Stimulated activated CD8-positive, alpha-beta memory T cell treated with anti-CD3 and anti-CD28 coated beads, Interleukin-7, amount 100 ng/mL, for 1 hour (primary cell): Measurements from ENCODE around the gene PNRC1.
"Not testable (repeated sequence)": the region's sequence is repeated elsewhere in the genome, so short reads cannot be mapped to it uniquely, and the experiment has no call there.

Source experiments
- DNase-seq, 2 donors: peaks; one replicate each; pipeline ENCODE4 v3.0.0-alpha.2; 2020; ENCODE audit warnings: low read depth in 2 of 2

PNRC1 gene

DNA sequence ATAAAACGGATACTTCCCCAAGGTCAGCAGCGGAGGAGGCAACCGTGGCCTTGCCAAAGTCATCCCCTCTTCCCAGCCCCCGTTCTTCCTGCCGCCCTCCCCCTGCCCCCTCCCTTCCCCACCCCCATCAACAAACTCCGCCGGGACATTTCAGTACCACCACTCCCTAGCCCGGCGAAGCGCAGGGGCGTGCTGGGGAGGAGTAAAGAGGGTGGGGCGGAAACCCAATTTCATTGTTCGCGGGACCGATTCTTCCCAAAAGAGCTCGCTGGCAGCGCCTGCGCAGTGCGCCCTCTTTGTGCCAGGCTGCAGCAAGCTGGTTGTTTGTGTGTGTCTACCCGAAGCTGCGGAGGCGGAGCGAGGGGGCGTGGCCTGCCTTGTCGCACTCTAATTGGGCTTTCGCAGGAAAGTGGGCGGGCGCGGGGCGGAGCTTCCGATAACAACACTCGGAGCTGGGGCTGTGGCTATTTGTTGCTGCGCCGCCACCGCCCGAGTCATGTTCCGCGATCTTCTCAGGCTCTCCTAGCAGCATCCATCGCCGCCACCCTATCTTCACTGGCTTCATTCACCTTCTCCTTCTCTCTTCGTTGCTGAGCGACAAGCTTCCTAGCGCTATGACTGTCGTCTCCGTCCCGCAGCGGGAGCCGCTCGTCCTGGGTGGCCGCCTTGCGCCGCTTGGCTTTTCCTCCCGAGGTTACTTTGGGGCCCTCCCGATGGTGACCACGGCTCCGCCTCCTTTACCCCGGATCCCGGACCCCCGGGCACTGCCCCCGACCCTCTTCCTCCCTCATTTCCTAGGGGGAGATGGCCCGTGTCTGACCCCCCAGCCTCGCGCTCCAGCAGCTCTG is at the start of gene PNRC1:
TSS of gene PNRC1 (plus strand) at position 471 of the 848 bp plus-strand sequence. CDS start at position 615, 144 bp downstream.
- DNase-seq: peak; percentile 100

GRCh38 chr6:89032599-89032998 is 48.0 kb upstream of the PNRC1 start:
- DNase-seq: no peak

DNA sequence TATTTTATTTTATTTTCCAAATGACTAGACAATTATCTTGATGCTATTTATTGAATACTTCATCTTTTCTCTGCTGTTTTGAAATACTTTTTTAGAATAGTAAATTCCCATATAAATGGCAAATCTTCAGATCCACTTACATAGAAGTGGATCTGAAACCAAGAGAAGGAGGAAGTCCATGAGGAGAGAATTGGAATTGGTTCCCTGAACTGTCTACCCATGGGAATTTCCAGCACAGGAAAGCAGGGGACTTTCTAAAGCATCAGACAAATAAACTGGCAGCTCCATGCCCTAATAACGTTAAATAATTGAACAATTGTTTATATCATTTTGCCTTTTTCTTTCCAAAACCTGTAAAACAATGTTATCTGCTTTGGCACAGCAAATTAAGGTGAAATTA is 47.1 kb upstream of the PNRC1 start:
- DNase-seq: no peak

DNA sequence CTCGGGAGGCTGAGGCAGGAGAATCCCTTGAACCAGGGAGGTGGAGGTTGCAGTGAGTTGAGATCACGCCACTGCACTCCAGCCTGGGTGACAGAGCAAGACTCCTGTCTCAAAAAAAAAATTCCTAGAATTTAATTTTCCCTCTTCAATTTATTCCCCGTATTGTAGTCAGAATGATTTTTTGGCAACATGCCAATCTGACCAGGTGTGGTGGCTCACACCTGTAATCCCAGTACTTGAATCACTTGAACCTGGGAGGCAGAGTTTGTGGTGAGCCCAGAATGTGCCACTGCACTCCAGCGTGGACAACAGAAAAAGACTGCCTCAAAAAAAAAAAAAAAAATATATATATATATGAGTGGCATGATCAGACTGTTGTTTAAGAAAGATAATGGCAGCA is 46.4 kb upstream of the PNRC1 start:
- DNase-seq: not testable (repeated sequence)

DNA sequence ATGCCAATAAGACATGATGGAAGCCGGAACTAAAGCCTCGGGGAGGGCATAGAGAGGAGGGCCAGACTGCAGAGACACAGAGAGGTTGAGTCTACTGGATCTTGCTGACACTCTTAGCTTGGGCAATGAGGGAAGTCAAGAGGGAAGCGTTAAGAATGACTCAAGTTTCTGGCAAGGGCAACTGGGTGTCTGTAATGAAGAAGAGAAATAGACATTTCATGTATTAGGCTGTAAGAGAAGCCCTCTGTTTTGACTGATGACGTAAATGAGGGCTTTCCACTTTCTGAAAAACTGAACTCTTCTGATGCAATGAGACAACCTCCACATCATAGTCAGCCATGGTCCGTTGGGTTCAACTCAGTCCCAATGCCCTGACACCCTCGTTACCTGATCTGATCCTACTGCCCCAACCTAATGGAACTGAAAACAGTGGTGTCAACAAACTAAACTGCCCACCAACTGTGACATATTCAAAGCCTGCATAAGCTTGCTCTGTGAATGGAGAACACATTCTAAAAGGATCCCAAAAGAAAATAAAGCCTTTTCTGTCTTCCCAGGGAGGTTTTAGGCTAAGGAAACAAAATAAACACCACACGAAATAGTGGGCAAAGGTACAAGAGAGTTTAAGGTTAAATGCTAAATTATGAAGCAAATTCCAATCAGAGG is 45.8 kb upstream of the PNRC1 start:
- no peak for DNase-seq

DNA sequence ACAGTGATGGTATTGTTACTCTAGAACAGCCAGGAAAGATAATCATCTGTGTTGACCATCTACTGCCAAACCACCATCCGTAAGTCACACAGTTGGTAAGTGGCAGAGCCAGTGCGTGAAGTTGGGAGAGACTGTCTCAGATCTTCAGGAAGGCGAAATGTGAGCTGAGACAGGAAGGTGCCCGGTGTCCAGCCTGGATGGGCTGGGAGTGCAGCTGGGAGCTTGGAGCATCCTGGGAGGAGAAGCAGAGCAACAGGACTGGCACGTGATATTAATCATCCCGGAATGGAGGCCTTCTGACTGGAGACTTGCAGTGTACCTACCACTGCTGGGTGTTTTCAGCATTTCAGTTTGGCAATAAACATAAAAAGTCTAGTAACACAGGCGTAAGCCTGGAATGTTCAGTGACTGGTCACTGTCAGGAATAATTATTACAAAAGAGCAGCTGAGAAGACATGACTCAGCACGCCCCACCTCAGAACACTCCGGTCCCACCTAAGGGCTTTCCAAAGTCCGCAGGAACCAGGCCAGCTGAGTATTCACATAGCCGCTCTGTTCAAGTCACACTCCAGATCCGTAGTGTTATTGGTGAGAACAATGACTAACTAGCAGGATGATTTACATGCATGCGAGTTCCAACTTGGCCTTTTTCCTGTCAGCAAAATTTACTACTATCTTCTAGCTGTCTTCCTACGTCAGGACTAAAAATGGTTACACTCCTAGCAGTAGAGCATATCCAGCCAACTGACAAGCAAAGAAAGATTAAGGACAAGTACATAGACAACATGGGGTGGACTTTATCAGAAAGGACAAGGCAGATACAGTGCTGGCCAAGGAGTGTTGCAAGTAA is 45.1 kb upstream of the PNRC1 start:
- no peak for DNase-seq

- DNase-seq: no peak
These were observed 43.2 kb upstream of the PNRC1 start for GRCh38 chr6:89037141-89037900.

DNA sequence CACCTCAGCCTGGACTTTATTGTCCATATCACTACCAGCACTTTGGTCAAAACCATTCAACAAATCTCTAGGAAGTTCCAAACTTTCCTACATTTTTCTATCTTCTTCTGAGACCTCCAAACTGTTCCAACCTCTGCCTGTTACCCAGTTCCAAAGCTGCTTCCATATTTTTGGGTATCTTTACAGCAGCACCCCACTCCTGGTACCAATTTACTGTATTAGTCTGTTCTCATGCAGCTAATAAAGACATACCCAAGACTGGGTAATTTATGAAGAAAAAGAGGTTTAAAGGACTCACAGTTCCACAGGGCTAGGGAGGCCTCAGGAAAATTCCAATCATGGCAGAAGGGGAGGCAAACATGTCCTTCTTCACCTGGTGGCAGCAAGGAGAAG is 42.7 kb upstream of the PNRC1 start:
- not testable (repeated sequence) for DNase-seq

DNA sequence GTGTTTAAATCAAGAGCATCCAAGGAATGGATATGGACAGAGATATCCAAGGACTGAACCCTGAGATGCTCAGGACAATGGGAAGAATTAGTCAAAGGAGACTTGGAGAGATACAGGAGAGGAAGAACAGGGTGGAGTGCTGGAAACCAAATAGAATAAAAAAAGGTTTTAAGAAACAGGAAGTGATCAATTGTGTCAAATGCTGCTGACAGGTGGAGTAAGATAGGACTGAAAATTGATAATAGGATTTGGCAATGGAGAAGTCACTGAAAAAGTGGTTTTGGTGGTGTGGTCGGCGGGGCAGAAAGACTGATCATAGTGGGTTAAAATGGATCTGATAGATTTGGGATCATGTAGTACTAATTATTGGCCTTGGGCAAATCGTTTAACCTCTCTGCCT is 37.9 kb upstream of the PNRC1 start:
- no peak for DNase-seq

DNA sequence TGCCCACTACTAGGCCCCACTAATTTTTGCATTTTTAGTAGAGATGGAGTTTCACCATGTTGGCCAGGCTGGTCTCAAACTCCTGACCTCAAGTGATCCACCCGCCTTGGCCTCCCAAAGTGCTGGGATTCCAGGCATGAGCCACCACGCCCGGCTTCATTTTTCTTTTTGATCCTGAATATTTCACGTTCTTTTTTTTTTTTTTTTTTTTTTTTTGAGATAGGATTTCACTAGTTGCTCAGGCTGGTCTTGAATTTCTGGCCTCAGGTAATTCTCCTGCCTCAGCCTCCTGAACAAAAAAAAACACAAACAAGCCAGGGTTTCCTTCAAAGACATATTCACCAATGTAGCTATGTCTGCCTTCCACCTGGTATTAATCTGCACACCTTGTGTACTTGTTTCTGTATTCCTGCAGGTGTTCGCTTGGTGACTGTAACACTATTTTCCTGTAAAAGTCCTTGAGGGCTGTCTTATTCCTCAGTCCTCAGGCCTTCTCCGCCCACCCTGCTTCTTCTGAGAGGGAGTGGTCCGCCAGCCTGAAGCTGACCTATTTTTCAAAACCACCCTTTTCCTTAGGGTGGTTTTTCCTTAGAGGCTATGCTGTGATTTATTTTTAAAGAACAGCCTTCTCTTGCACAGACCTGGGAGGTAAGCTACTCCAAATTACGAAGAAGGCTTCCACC is 36.1 kb upstream of the PNRC1 start:
- no peak for DNase-seq

GRCh38 chr6:89045011-89045387 is 35.6 kb upstream of the PNRC1 start:
- no peak for DNase-seq

- no peak for DNase-seq
These were observed 35.0 kb upstream of the PNRC1 start for GRCh38 chr6:89045576-89045975.

GRCh38 chr6:89047473-89047872 is 33.1 kb upstream of the PNRC1 start:
- no peak for DNase-seq

GRCh38 chr6:89048288-89048923 is 32.1 kb upstream of the PNRC1 start:
- no peak for DNase-seq

DNA sequence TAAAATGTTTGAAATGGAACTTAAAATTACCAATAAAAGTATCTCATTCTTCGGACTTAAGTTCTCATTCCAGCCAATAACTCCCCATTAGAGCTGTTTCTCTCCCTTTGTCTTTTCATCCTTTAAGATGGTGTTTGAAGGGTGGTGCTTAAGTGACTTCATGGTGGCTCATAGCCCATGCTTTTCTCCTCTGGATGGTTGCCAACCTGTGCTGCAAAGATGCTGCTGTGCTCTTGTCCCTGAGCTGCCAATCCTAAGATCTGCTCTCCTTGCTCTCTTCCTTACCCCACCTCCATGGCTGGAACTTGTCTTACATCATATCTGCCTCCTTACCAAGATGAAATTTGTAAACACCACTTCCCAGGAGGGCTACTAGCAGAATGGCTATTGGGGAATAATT is 31.6 kb upstream of the PNRC1 start:
- DNase-seq: no peak

DNA sequence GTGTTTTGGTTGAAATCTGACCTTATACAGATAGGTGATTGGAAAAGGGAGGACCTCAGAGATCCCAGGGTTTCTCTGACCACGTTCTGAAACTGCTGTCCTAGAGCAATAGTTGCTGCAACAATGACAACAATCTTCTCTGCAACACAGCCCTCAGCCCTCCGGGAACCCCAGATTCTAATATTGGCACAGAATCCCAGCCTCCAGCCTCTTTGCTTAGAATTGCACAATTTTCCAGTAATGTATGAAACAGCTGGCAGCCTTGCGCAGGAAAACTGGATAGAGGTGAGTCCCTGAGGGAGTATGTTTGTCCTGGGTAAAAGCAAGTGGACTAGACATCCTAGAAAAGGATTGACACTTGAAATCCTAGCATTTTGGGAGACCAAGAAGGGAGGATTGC is 30.4 kb upstream of the PNRC1 start:
- DNase-seq: no peak

GRCh38 chr6:89050697-89051096 is 29.9 kb upstream of the PNRC1 start:
- DNase-seq: no peak

- DNase-seq: no peak
These were observed 28.9 kb upstream of the PNRC1 start for GRCh38 chr6:89051676-89052075.

GRCh38 chr6:89054208-89054607 is 26.3 kb upstream of the PNRC1 start:
- DNase-seq: no peak

GRCh38 chr6:89057759-89058158 is 22.8 kb upstream of the PNRC1 start:
- no peak for DNase-seq

DNA sequence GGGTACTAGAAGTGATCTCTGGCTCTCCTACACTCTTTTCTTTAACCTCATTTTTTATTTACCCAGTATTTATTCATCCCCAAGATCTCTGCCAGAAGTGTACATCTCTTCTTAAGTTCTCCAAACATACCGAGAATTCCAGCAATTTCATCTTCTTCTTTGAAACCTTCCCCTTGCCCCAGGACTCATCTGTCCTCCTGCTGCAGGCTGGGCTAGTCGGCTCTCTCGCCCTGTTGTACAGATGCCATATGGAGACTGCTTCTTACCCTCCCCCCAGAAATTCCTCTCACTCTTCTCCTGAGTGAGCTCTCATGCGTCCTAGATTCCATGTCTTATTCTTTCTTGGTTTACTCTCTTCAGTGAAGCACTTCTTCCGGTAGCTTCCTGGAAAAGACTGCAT is 21.9 kb upstream of the PNRC1 start:
- no peak for DNase-seq
